GM18951 (cell line): ENCODE results near the gene DNAH1.

ENCODE experiments used
- POLR2A ChIP-seq: IDR thresholded peaks from 4 replicates; pipeline ENCODE4 v1.6.1; 2011; ENCODE audit warnings: mild to moderate bottlenecking; ENCODE audit not compliant: insufficient read length, insufficient read depth; ENCODE audit errors: extremely low read depth
- in situ Hi-C: fragments of 300-500 bp; cut with MboI; formaldehyde crosslinking; loops from one replicate; pipeline ENCODE4 v1.12.0; 2022; ENCODE audit warnings: low sequenced_read_pairs, mixed read lengths, inconsistent platforms; ENCODE audit not compliant: unreplicated experiment

Gene DNAH1

DNA sequence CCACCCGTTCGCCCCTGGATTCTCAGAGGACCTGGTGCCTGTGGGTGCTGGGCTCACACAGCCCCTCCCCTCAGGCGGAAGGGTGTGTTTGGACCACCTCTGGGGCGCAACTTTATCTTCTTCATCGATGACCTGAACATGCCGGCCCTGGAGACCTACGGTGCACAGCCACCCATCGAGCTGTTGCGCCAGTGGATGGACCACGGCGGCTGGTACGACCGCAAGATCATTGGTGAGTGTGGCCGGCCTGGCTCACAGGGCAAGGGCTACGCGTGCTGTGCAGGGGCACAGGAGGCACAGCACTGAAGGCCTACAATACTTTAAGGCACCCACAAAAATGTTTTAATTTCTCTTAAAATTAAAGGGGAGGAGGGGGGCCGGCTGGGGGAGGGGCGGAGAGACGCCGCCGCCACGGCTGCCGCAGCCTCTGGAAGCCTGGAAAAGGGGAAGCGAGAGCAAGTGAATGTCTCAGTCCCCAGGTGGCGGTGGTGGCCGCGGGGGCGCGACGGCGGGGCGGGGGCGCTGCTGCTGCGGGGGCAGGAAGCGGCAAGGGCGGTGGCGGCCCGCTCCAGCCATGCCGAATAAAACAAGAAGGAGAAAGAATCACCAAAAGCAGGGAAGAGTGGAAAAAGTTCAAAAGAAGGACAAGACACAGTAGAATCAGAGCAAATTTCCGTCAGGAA, 56.8 kb downstream of the DNAH1 start:
- in situ Hi-C loops = no loop called here
- TF ChIP-seq POLR2A = no peak

DNA sequence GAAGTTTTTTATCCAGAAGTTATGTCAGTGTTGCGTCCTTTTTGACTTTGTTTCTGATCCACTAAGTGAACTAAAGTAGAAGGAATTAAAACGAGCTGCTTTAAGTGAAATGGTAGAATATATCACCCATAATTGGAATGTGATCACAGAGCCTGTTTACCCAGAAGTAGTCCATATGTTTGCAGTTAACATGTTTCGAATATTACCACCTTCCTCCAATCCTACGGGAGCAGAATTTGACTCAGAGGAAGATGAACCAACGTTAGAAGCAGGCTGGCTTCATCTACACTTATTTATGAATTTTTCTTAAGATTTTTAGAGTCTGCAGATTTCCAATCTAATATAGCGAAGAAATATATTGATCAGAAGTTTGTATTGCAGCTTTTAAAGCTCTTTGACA, 57.6 kb downstream of the DNAH1 start:
- in situ Hi-C loops = no loop called here
- TF ChIP-seq POLR2A = no peak

DNA sequence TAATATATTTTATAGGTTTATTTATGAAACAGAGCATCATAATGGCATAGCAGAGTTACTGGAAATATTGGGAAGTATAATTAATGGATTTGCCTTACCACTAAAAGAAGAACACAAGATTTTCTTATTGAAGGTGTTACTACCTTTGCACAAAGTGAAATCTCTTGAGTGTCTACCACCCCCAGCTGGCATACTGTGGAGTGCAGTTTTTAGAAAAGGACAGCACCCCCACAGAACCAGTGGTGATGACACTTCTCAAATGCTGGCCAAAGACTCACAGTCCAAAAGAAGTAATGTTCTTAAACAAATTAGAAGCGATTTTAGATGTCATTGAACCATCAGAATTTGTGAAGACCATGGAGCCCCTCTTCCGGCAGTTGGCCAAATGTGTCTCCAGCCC, 58.1 kb downstream of the DNAH1 start:
- in situ Hi-C loops = no loop called here
- TF ChIP-seq POLR2A = no peak

DNA sequence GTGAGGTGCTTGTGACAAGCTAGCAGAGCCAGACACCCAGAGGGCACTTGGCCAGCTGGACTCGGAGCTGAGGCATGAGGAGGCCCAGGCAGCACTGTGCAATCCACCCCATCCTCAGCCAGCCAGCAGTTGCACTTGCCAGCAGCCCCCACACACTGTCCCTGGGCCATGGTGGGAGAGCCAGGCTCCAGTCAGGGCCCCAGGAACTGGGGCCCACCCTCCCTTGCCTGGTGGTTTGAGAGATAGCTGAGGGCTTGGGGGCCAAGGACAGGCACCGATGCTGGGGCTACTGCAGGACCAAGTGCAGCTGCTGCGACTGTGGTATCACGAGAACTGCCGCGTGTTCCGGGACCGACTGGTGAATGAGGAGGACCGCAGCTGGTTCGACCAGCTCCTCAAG, 63.5 kb downstream of the DNAH1 start:
- no peak for TF ChIP-seq POLR2A
- in situ Hi-C loops = no loop called here

DNA sequence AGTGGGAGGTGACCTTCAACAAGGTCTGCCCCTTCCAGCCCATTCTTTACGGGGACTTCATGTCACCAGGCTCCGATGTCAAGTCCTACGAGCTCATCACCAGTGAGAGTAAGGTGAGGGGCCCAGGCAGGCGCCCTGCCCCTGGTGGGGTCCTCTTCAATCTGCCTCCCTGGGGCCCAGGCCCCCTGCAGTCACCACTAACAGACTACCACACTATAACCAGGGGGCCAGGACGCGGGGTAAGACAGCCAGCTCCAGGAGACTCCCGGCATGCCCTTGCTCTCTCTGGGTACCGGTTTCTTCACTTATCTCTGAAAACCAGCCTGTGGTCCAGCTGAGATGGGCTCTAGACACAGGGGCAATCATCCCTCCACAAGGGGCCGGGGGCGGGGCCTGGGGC, 63.9 kb downstream of the DNAH1 start:
- no peak for TF ChIP-seq POLR2A
- in situ Hi-C loops = no loop called here

DNA sequence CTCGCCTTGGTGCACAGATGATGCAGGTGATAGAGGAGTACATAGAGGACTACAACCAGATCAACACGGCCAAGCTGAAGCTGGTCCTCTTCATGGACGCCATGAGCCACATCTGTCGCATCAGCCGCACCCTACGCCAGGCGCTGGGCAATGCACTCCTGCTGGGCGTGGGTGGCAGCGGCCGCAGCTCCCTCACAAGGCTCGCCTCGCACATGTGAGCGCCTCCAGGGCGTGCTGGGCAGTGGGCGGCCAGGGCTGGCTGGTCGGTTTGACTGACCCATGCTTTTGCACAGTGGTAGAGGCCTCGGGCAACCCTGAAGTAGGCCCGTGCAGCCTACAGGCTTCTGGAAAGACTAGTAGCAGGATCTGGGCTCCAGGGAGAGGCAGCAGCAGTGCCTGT, 65.5 kb downstream of the DNAH1 start:
- TF ChIP-seq POLR2A = no peak
- in situ Hi-C loops = no loop called here

DNA sequence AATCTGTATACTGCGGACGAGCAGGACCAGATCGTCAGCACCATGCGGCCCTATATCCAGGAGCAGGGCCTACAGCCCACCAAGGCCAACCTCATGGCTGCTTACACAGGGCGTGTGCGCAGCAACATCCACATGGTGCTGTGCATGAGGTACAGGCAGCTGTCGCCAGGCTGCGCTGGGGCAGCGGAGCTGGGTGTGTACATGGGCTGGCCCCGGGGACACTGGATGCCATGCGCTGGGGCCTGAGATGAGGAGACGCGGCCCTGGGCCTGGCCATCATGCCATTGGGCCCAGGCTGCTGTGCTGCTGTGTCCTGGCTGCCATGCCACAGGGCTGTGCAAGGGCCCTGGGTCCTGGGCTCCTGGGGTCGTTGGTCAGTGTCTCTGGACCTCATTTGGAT, 67.3 kb downstream of the DNAH1 start:
- in situ Hi-C loops = no loop called here
- no peak for TF ChIP-seq POLR2A

DNA sequence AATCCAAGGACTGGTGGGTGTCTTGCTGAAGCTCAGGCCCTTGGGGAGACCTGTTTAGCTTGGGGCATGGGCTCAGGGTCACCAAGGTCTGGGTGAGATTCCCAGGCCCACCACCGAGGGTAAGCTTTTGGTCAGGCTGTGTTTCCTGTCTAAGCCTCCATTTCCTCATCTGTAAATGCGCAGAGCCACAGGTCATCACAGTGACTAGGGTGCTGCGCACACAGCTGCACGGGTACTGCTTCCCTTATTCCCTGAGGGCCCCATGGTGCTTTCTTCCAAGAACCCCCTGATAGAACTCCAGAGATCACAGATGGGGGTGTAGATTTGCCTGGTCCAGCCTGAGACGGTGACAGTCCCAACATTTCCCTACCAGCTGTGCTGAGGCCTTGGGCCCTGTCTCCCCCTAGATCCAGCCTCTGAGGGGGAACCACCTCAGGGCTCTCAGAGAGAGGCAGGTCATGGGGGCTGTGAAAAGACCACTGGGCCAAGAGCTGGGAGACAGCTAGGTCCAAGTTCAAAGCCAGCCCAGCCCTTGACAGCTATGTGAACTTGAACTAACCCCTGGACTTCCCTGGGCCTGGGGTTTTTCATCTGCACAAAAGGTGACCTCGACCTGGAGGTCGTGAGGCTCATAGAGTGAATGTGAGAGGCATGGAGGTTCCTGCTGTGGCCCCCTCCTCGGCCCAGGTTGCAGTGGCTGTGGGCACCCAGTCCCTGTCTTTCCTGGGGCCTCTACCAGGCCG, 68.1 kb downstream of the DNAH1 start:
- in situ Hi-C loops = no loop called here
- TF ChIP-seq POLR2A = no peak

DNA sequence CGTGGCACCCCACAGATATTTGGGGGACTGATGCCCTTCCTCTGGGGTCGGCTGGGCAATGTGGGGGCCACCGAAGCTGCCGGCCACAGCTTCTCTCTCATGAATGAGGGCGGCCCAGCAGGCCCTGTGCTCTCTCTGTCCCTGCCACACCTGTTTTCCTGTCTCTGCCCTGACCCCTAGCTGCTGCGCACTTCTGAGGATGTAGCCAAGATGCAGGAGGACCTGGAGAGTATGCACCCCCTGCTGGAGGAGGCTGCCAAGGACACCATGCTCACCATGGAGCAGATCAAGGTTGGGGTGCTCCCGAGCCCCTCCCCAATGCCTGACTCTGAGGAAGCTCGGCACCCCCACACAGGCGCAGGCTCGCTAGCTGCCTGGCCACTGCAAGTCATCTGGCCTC, 69.0 kb downstream of the DNAH1 start:
- no peak for TF ChIP-seq POLR2A
- in situ Hi-C loops = no loop called here

DNA sequence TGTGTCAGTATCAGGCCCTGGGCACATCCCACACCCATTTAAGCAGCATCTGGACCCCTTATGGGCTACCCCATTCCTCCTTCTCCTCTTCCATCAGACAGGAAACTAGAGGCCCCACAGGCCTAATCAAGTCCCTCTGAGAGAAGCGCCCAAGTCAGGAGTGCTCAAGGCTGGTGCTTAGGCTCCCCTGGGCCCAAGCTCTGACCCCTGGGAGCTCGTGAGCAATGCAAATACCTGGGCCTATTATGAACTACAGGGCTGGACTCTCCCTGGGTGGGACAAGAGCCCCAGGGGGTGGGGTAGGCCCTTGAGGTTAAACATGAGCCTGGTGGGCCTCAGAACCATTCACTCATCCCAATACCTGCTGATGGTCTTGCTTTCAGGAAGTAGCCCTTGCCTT, 71.4 kb downstream of the DNAH1 start:
- no peak for TF ChIP-seq POLR2A
- in situ Hi-C loops = no loop called here

DNA sequence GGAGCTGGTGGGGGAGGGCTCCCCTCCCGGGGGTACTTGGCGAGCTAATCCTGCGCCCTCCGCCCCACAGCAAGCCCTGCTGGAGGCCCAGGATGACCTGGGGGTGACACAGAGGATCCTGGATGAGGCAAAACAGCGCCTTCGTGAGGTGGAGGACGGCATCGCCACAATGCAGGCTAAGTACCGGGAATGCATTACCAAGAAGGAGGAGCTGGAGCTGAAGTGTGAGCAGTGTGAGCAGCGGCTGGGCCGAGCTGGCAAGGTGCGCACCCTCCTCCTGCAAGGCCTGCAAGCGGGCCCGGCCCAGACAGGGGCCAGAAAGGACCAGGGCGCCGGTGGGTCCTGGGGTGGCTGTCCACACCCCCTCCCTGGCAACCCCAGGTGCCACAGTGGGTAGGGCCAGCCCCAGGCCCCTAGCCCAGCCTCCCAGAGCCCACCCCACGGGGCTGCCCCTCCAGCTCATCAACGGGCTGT, 72.3 kb downstream of the DNAH1 start:
- in situ Hi-C loops = no loop called here
- TF ChIP-seq POLR2A = no peak

DNA sequence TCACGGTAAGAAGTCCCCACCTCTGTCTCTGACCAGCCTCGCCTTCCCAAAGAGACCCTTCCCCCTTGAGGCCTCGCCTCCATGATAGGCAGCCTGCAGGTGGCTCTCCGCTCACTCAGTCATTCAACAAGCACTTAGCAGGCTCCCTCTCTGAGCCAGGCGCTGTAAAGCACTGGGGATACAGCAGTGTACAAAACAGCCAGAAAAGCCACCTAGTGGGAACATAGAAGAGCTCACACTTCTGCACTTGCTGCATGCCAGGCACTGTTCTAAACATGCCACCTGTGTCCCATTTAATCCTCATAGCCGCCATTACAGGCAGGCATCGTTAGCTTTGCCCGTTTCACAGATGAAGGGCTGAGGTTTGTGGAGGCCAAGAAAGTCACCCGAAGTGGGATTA, 72.8 kb downstream of the DNAH1 start:
- in situ Hi-C loops = no loop called here
- no peak for TF ChIP-seq POLR2A

DNA sequence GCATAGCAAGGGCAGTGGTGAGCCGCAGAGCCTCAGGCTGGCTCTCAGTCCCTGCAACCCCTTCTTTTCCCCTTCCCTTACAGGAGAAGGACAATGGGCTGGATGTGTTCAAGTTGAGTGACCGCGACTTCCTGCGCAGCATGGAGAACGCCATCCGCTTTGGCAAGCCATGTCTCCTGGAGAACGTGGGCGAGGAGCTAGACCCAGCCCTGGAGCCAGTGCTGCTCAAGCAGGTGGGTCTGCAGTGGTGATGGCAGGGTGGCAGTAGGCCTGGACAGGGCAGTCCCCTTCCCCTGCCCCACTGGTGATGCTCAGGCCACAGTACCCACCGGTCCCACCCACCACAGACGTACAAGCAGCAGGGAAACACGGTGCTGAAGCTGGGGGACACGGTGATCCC, 75.0 kb downstream of the DNAH1 start:
- in situ Hi-C loops = no loop called here
- TF ChIP-seq POLR2A = no peak
